CD14-positive monocyte (primary cell): ENCODE measurements around the gene TIMM17B. TPM values are rescaled to one million over a fixed set of nuclear protein-coding genes. Genes with fewer than 3 reads are reported as not detected.

Experiments
- DNase-seq, 3 donors: peaks; one replicate each; pipeline ENCODE4 v3.0.0-alpha.2; 2011 to 2022
- H2AFZ ChIP-seq: 2 replicates; pipeline ENCODE4 v1.6.0; 2012; ENCODE audit warnings: mild to moderate bottlenecking, low read depth, low read length, inconsistent platforms; ENCODE audit not compliant: insufficient read depth, poor library complexity, severe bottlenecking
- H3K27ac ChIP-seq, 2 donors: 1 replicate in 1 of 2; 2 replicates in 1 of 2; pipeline ENCODE4 v1.5.1; 2012 to 2013; ENCODE audit warnings: low read length in 2 of 2, control low read depth in 1 of 2, inconsistent platforms in 1 of 2, low read depth in 1 of 2, mild to moderate bottlenecking in 1 of 2
- H3K27me3 ChIP-seq, 2 donors: one replicate each; pipeline versions ENCODE4 v1.6.0 to v1.6.1; 2011 to 2013; ENCODE audit warnings: low read length in 2 of 2; ENCODE audit not compliant: control insufficient read depth in 2 of 2, insufficient read depth in 2 of 2
- H3K36me3 ChIP-seq, 2 donors: replicated peaks in 1 of 2; 1 replicate in 1 of 2; 2 replicates in 1 of 2; pipeline versions ENCODE4 v1.5.1 to v1.6.1; 2012 to 2013; ENCODE audit warnings: low read length in 2 of 2, control low read depth in 1 of 2, inconsistent platforms in 1 of 2, mild to moderate bottlenecking in 1 of 2; ENCODE audit not compliant: insufficient read depth in 2 of 2, control insufficient read depth in 1 of 2
- H3K4me1 ChIP-seq, 2 donors: 1 replicate in 1 of 2; 2 replicates in 1 of 2; pipeline versions ENCODE4 v1.5.1 to v1.6.1; 2012 to 2013; ENCODE audit warnings: low read length in 2 of 2, control low read depth in 1 of 2, inconsistent platforms in 1 of 2, mild to moderate bottlenecking in 1 of 2, moderate library complexity in 1 of 2; ENCODE audit not compliant: insufficient read depth in 2 of 2, control insufficient read depth in 1 of 2
- H3K4me2 ChIP-seq: replicated peaks from 2 replicates; pipeline ENCODE3; 2012; ENCODE audit warnings: low read length, moderate library complexity, mild to moderate bottlenecking; ENCODE audit not compliant: poor library complexity, severe bottlenecking; ENCODE audit errors: extremely low read depth
- H3K4me3 ChIP-seq, 3 experiments: fragments of 200-600 bp in 1 of 3; sonication (generic) in 1 of 3; replicated peaks in 1 of 3; 1 replicate in 2 of 3; 2 replicates in 1 of 3; pipeline ENCODE4 v1.5.1; 2011 to 2013; ENCODE audit warnings: low read length in 3 of 3, mild to moderate bottlenecking in 3 of 3, control low read depth in 2 of 3, low read depth in 2 of 3, inconsistent platforms in 1 of 3, moderate library complexity in 1 of 3
- H3K79me2 ChIP-seq: 2 replicates; pipeline ENCODE4 v1.6.0; 2012; ENCODE audit warnings: mild to moderate bottlenecking, control low read depth, inconsistent platforms, low read length, moderate library complexity; ENCODE audit not compliant: insufficient read depth
- H3K9ac ChIP-seq: 2 replicates; pipeline ENCODE4 v1.6.0; 2017; ENCODE audit warnings: low read length, mild to moderate bottlenecking; ENCODE audit not compliant: insufficient read depth, poor library complexity, severe bottlenecking
- H3K9me3 ChIP-seq, 2 donors: replicated peaks in 1 of 2; 1 replicate in 1 of 2; 2 replicates in 1 of 2; pipeline versions ENCODE4 v1.5.1 to v1.6.1; 2012 to 2013; ENCODE audit warnings: low read length in 2 of 2, control low read depth in 1 of 2; ENCODE audit not compliant: control insufficient read depth in 1 of 2, insufficient read depth in 1 of 2
- H4K20me1 ChIP-seq: 2 replicates; pipeline ENCODE4 v1.6.0; 2012; ENCODE audit warnings: mild to moderate bottlenecking, low read length, control low read depth, moderate library complexity; ENCODE audit not compliant: insufficient read depth
- H3K27ac Mint-ChIP-seq, 7 donors: one replicate each; pipeline ENCODE4 v1.8.0; 2020; ENCODE audit warnings: mild to moderate bottlenecking in 7 of 7, mixed read lengths in 7 of 7, moderate library complexity in 6 of 7, inconsistent platforms in 2 of 7
- H3K27me3 Mint-ChIP-seq, 3 donors: one replicate each; pipeline ENCODE4 v1.8.0; 2021 to 2022; ENCODE audit warnings: low read depth in 3 of 3, mild to moderate bottlenecking in 3 of 3, mixed read lengths in 3 of 3, moderate library complexity in 3 of 3, inconsistent platforms in 1 of 3
- H3K36me3 Mint-ChIP-seq, 2 donors: one replicate each; pipeline ENCODE4 v1.8.0; 2020; ENCODE audit warnings: mixed read lengths in 2 of 2, inconsistent platforms in 1 of 2, mild to moderate bottlenecking in 1 of 2
- H3K4me1 Mint-ChIP-seq: one replicate; pipeline ENCODE4 v1.8.0; 2020; ENCODE audit warnings: mild to moderate bottlenecking, mixed read lengths
- H3K4me3 Mint-ChIP-seq, 2 donors: one replicate each; pipeline ENCODE4 v1.8.0; 2020; ENCODE audit warnings: mild to moderate bottlenecking in 2 of 2, mixed read lengths in 2 of 2, moderate library complexity in 1 of 2
- H3K9me3 Mint-ChIP-seq, 7 donors: one replicate each; pipeline ENCODE4 v1.8.0; 2020 to 2022; ENCODE audit warnings: mixed read lengths in 7 of 7, mild to moderate bottlenecking in 6 of 7, moderate library complexity in 6 of 7, inconsistent platforms in 2 of 7
- CTCF ChIP-seq: fragments of 200-600 bp; IDR thresholded peaks from one replicate; pipeline ENCODE4 v1.8.0; 2022; ENCODE audit warnings: antibody characterized with exemption, mild to moderate bottlenecking
- WGBS: methylation state at CpG from one replicate; pipeline ENCODE4 v1.1.5; 2013; ENCODE audit warnings: missing lambda C conversion rate; ENCODE audit not compliant: insufficient coverage; 5-methylcytosine and 5-hydroxymethylcytosine counted together
- intact Hi-C, 2 donors: fragments of 100-400 bp; cut with micrococcal nuclease; formaldehyde crosslinking; loops; one replicate each; pipeline versions ENCODE4 v1.15.0 to v1.15.1; 2023
- polyA plus RNA-seq, 3 donors: library from polyadenylated mRNA; depleted of rRNA in 1 of 3; unstranded in 2 of 3; stranded (reverse) in 1 of 3; fragments of 300-500 nt in 2 of 3; fragments of >200 nt in 1 of 3; fragmentation: Illumina TruSeq in 2 of 3; gene quantifications; 1 replicate in 2 of 3; 2 replicates in 1 of 3; pipeline ENCODE4 v1.2.3, GENCODE V29; 2012 to 2021

Gene TIMM17B
- polyA plus RNA-seq, 3 donors: 52.2 to 86.9 (median 86.8) TPM

GRCh38 chrX:48896611-48897011 lies 957 bp downstream of the TIMM17B start:
- intact Hi-C loops: loop anchor here (5.0 to 10.0 kb wide), 3 partner anchors 48 to 148 kb away; partner anchors contain the start of genes HDAC6 (in 2 of the 2) and TFE3 (in 1 of the 2)
- TF ChIP-seq CTCF: no peak
- peaks cover 0 to 32% (median 2%) of the 10 kb centered on the region in 7 donors for H3K9me3 Mint-ChIP-seq
- DNase-seq: peak in 1 of 3 donors; percentile 57
- peak overlapping the region; percentile 94 to 100 (median 98) for H3K27ac Mint-ChIP-seq
- Histone ChIP-seq H3K9ac (peak overlapping the region; percentile 95), H2AFZ (peak overlapping the region; percentile 26), H3K36me3 (peaks cover 19 to 41% of the 10 kb centered on the region in 2 donors), H3K4me3 (peak overlapping the region; percentile 81 to 98 (median 88)), H3K79me2 (peaks cover 32% of the 10 kb centered on the region), H3K4me2 (peak overlapping the region; percentile 79), H3K27me3 (no peaks in the 10 kb centered on the region), H3K4me1 (peaks cover 25 to 34% of the 10 kb centered on the region in 2 donors), H4K20me1 (peaks cover 20% of the 10 kb centered on the region), H3K9me3 (no peaks in the 10 kb centered on the region), H3K27ac (peak overlapping the region; percentile 98 to 100)
- peaks cover 20% of the 10 kb centered on the region for H3K4me1 Mint-ChIP-seq
- H3K4me3 Mint-ChIP-seq: peak overlapping the region; percentile 87 to 96
- no CpG with 5 or more reads among the region's 9 CpGs for WGBS
- peaks cover 25 to 31% of the 10 kb centered on the region in 2 donors for H3K36me3 Mint-ChIP-seq
- H3K27me3 Mint-ChIP-seq: peaks cover 0 to 6% (median 0%) of the 10 kb centered on the region in 3 donors

GRCh38 chrX:48894891-48895290 lies 2.7 kb downstream of the TIMM17B start:
- no peak overlapping the region for H3K4me2 ChIP-seq
- peaks cover 29% of the 10 kb centered on the region for H3K4me1 Mint-ChIP-seq
- H3K4me3 ChIP-seq: no peak overlapping the region
- H3K27me3 Mint-ChIP-seq: peaks cover 0 to 9% (median 8%) of the 10 kb centered on the region in 3 donors
- H3K9me3 ChIP-seq: no peaks in the 10 kb centered on the region
- H3K4me1 ChIP-seq: peaks cover 28 to 43% of the 10 kb centered on the region in 2 donors
- H4K20me1 ChIP-seq: peaks cover 20% of the 10 kb centered on the region
- H3K9ac ChIP-seq: no peak overlapping the region
- H3K27ac Mint-ChIP-seq: peak overlapping the region in 1 of 7 donors; percentile 19
- H3K27me3 ChIP-seq: no peaks in the 10 kb centered on the region
- intact Hi-C loops: loop anchor here (5.0 to 10.0 kb wide), 4 partner anchors 50 to 150 kb away; partner anchors contain the start of genes HDAC6 (in 2 of the 2) and TFE3 (in 1 of the 2)
- no peak for TF ChIP-seq CTCF
- DNase-seq: no peak
- peaks cover 17 to 20% of the 10 kb centered on the region in 2 donors for H3K36me3 Mint-ChIP-seq
- no peak overlapping the region for H3K4me3 Mint-ChIP-seq
- peaks cover 0 to 32% (median 4%) of the 10 kb centered on the region in 7 donors for H3K9me3 Mint-ChIP-seq
- no peak overlapping the region for H3K27ac ChIP-seq
- H3K79me2 ChIP-seq: peaks cover 32% of the 10 kb centered on the region
- peaks cover 12 to 30% of the 10 kb centered on the region in 2 donors for H3K36me3 ChIP-seq
- no peak overlapping the region for H2AFZ ChIP-seq
- no CpG with 5 or more reads among the region's 6 CpGs for WGBS
